Pulmonary artery endothelial cell (primary cell): ENCODE results near the gene CACNA1H. TPM values are rescaled to one million over a fixed set of nuclear protein-coding genes. Genes with fewer than 3 reads are reported as not detected.
A peak's percentile ranks its signal among the peaks of the same experiment; 100 is the strongest.
"Not testable (repeated sequence)": the region's sequence is repeated elsewhere in the genome, so short reads cannot be mapped to it uniquely, and the experiment has no call there.

Experiments
- DNase-seq: peaks from one replicate; pipeline ENCODE4 v3.0.0-alpha.2; 2011; ENCODE audit warnings: low read depth, low spot score
- total RNA-seq: library from RNA; depleted of rRNA; stranded (reverse); fragments of >200 nt; gene quantifications from 2 replicates; pipeline ENCODE4 v1.2.3, GENCODE V29; 2014

CACNA1H gene
- total RNA-seq, 1 donor from 2014 or later: 0.07 TPM

DNA sequence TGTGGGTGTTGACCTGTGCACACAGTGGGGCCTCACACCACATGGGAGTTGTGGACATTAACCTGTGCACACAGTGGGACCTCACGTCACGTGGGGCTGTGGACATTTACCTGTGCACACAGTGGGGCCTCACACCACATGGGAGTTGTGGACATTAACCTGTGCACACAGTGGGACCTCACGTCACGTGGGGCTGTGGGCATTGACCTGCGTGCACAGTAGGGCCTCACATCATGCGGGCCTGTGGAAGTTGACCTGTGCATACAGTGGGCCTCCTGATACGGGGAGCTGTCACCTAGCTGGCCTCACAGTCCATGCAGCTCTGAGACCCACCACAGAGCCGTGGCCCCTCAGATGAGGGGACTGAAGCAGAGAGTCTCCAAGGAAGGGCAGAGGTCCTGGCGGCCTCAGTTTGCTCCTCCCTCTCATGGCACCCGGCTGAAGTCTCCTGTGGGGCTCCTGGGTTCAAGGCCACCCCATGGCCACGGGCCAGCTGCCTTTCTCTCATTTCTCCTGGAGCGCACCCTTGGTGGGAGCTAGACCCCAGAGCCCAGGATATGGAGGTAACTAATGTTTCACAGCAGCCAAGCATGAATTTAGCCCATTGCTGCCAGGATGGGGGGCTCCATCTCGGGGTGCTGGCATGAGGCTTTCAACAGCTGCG lies 21.0 kb downstream of the CACNA1H start:
- DNase-seq: no peak

DNA sequence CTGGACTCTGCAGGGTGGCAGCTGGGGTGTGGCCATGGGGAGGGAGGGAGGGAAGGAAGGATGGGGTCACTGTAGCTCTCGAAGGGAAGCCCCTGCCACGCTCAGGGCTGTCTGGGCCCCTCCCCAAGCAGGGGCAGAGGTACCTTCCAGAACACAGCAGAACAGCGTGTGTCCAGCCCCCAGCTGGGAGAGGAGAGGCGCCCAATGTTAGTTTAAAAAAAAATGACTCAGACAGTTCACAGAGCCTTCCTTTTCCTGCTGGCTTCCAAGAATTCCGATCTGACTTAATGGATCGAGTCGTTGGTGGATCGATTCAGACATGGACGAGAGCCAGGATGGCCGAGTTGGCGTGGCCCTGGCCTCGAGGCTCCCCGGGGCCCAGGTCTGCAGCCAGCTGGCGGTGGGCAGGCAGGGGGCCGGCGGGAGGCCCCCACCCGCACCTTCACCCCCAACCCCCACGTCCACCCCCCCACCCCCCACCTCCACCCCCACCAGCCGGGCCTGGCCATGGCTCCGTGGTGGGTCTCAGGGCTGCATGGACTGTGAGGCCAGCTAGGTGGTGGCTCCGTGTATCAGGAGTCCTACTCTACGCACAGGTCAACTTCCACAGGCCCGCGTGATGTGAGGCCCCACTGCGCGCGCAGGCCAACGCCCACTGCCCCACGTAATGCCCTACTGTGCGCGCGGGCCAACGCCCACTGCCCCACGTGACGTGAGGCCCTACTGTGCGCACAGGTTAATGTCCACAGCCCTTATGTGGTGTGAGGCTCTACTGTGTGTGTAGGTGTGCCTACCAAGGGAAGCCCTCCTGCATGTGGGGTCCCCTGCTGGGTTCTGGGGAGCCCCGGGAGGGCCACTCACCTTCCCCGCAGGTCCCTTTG lies 21.8 kb downstream of the CACNA1H start:
- no peak for DNase-seq

DNA sequence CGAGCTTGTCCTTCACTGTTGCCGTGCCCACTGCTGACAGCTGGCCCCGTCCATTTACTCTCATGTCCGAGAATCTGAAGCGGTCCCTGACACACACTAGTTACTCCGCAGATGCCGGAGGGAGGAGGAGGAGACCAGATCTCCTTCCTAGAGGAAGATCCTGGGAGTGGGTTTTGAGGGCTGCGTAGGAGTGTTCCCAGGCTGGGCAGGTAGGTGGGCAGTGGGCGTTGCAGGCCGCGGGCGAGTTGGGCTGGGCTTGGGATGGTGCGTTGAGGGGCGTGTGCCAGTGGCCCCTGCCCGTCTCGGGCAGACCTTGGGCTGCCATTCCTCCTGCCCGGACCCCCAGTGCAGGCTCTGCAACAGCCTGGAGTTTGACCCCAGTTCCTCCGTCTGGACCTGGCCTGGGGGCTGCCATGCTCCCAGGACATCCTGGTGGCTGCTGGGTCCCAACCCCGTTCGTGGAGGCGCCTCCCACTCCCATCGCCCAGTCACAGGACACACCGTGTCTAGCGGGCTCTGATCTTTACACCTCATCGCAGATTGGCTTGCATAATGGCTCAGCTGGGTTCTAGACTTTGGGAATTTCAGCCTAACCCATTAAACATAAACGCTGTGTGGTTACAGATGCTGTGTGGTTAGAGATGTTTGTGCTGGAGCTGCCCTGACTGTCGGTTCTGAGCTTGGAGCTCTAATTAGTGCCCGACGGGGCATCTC lies 22.8 kb downstream of the CACNA1H start:
- DNase-seq: no peak

- DNase-seq: no peak
Observed at GRCh38 chr16:1176280-1176897, 23.5 kb downstream of the CACNA1H start.

GRCh38 chr16:1177053-1177452 lies 24.1 kb downstream of the CACNA1H start:
- no peak for DNase-seq

- DNase-seq: no peak
Observed at GRCh38 chr16:1177750-1178149, 24.8 kb downstream of the CACNA1H start.

DNA sequence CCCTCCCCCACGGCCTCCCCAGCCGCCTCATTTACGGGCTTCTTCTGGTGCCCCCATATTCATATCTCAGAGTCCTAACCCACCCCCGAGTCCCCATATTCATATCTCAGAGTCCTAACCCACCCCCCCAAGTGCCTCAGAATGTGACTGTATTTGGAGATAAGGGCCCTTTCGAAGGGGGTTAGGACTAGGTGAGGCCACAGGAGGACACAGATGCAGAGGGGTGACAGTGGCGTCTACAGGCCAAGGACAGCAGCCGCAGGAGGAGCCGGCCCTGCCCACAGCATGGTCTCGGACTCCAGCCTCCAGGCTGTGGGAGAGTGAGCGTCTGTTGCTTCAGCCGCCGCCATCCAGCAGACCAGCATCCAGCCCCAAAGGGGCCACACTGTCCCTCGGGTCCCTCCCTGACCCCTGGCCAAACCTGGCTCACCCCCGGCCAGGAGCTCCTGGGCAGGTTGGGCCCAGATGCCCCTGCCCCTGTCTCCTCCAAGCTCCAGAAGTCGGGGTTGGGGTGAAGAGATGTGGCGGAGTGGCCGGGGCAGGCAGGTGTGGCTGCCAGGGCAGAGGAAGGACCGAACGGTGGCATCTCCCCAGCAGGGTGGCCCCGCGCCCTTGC lies 25.5 kb downstream of the CACNA1H start:
- no peak for DNase-seq

DNA sequence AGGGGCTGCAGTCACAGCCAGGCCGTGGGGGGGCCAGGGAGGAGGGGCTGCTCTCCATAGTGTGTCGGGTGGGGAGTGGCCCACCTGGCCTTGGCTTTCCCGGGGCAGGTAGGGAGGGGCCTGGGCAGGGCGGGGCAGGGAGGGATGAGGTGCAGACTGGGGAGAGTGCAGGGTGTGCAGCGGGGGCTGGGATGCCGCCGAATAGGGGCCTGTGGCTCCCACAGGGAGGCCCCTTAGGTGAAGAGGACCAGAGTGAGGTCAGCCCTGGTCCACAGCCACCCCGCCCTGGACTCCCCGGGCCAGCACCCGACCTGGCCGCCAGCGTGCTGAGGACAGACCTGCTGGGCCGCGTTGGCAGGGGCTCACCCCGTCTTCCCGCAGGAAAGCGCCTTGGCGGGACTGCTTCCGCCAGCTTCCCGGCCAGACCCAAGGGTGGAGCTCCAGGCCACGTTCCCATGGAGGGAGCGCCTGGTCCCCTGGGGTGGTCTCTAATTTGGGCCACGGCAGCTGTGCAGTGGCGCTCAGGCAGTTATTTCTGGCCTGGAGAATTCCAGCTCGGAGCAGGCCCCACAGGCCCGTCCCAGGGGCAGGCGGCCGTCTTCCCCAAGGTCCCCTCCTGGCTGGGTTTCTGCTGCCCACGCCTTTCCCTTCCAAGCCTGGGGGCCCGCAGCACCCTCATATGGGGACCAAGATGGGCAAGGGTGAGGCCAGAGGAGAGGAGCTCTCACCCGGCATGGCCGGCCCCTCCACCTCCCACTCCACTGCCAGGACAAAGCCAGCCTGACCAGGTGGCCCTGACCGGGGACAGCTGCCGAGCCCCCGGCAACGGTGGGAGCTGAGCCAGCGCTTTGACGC lies 27.9 kb downstream of the CACNA1H start:
- no peak for DNase-seq

GRCh38 chr16:1181404-1182315 lies 28.8 kb downstream of the CACNA1H start:
- no peak for DNase-seq

DNA sequence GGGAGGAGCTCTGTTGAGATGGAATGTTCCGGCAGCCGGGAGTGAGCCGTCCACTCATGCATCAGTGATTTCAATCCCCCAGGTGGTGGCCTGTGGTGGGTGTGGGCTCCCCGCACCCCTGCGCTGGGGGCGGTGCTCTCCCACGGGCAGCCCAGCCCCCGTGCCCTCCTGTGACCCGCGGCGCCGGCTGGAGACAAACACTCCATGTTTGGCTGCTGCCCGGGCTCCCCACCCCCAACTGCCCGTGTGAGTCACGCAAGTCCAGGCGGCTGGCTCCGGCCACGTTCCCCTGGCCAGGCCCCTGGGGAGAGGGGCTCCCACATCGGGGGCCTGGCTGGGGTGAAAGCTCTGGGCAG lies 29.4 kb downstream of the CACNA1H start:
- peak; percentile 5 for DNase-seq

DNA sequence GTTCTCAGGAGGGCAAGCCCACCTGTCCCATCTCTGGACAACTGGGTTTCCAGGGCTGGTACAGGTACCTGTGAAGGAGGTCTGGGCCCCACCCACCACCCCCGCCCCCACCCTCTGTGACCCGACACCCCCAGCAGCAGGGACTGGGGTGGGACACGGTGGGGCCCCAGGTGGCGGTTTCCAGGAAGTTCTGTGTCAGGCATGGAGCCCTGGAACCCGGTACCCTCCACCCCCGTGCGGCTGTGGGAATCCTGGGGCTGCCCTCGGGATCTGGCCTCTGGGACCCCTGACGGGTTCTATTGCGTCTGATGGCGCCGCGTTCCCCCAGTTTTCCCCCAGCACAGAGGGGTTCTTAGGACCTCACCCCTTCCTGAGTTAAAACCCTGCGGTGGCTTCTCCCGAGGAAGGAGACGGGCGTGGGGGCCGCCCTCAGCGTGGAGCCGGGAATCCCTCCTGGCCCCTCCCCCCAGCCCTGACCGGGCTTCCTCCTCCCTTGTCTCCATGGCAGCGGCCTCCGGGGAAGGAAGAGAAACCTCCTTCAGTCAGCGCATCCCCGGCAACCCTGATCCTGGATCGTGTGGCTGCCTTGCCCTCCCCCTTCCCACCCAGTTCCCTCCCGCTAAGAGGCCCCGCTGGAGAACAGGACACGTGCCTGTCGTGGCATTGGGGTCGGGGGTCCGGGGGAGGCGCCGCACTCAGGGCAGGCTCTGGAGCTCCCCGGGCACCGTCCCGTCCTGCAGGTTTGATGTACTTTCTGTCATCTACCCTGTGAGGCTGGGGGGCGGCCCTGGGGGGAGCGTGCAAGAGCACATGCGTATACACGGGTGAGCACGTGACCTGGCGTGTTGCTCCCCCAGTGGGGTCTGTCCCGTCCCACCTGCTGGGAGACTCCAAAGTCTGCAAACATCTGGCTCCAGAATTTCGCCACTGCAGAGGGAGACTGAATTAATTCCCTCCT lies 30.3 kb downstream of the CACNA1H start:
- no peak for DNase-seq

DNA sequence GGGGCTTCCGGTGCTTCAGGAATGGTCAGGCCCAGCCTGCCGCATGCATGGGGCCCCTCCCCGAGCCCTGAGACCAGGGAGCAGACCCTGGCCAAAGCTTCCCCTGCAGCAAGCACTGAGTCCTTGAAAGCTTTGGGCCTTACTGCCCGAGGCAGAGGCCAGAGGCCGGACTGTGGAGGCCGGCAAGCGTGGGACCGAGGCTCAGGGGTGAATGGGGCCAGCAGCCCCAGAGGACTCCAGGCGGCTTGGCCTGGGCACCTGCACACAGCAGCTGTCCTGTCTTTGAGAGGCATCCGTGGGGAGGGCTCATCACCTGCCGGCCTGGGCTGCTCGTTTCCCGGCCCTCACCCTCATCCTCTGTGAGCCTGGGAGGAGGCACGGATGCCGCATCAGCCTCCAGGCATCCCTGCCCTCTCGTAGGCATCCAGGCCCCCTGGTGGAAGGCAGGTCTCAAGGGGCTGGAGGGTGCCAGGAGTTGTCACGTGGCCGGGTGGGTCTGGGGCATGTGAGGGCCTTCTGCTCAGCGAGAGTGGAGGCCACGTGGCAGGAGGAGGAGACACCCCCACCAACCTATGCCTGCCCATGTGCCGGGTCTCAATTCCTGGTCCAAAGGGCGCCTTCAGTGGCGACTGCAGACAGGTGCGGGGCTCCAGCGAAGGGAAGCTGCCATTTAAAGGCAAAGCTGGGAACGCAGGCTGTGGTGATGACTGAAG lies 31.4 kb downstream of the CACNA1H start:
- no peak for DNase-seq

DNA sequence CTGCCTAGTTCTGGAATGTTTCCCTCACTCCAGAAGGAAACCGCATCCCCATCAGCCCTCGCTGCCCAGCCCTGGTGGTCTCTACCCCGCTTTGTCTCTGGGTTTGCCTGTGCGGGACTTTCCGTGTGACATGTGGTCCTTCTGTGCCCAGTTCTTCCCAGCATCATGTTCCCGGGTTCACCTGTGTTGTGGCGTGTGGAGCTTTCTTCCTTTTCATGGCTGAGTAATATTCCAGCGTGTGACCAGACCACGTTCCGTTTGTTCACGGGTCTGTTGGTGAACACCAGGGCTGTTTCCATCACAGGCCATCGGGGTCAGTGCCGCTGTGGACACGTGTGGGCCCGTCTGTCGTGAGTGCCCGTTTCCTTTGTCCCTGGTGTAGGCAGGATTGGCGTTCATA lies 32.1 kb downstream of the CACNA1H start:
- DNase-seq: no peak

DNA sequence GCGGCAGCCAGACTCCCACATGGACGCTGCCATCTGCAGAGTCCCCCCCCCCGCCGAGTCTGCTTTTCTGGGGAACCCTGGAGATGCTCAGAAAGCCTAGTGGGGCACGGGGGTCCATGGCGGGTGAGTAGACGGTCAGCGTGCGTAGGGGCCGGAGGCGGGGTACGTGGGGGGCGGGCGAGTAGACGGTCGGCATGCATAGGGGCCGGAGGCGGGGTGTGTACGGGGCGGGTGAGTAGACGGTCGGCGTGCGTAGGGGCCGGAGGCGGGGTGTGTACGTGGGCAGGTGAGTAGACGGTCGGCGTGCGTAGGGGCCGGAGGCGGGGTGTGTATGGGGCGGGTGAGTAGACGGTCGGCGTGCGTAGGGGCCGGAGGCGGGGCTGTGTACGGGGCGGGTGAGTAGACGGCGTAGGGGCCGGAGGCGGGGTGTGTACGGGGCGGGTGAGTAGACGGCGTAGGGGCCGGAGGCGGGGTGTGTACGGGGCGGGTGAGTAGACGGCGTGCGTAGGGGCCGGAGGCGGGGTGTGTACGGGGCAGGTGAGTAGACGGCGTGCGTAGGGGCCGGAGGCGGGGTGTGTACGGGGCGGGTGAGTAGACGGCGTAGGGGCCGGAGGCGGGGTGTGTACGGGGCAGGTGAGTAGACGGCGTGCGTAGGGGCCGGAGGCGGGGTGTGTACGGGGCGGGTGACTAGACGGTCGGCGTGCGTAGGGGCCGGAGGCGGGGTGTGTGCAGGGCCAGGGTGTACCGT lies 32.7 kb downstream of the CACNA1H start:
- DNase-seq: not testable (repeated sequence)

GRCh38 chr16:1188432-1189189 lies 35.7 kb downstream of the CACNA1H start:
- DNase-seq: no peak

GRCh38 chr16:1189455-1189854 lies 36.5 kb downstream of the CACNA1H start:
- no peak for DNase-seq
